Cardiac septum (tissue), 1 donor: ENCODE results near the gene PCNX2. TPM values are rescaled to one million over a fixed set of nuclear protein-coding genes. Genes with fewer than 3 reads are reported as not detected.

ENCODE experiments used
- DNase-seq: peaks from one replicate; pipeline ENCODE4 v3.0.0-alpha.2; 2020; ENCODE audit warnings: low spot score
- intact Hi-C: fragments of 100-400 bp; cut with DNase I; formaldehyde crosslinking; loops from one replicate; pipeline ENCODE4 v1.14.0; 2022
- total RNA-seq: library from RNA; stranded (reverse); fragmentation: NEBNext Ultra II Directional; extraction: Animal tissue kit (Norgen Biotek cat#: 25700); gene quantifications from one replicate; pipeline ENCODE4 v1.2.1, GENCODE V29; 2021
- donor health status: DM: no; HTN: no; CAD: no.

Gene PCNX2
- total RNA-seq, 1 donor from 2014 or later, result 4.2 TPM

- intact Hi-C loops, result no loop called here
- no peak for DNase-seq
Observed at GRCh38 chr1:232937741-232938375, 357.7 kb downstream of the PCNX2 start.

GRCh38 chr1:232936941-232937340, 358.6 kb downstream of the PCNX2 start:
- intact Hi-C loops, result no loop called here
- DNase-seq, result no peak

Other genes with a start within 250 kb of the PCNX2 start
- gene MAP3K21, start 32.0 kb upstream of the PCNX2 start, total RNA-seq, result 0.27 TPM